HFFc6 (cell line): ENCODE results near the gene RAD51. TPM values are rescaled to one million over a fixed set of nuclear protein-coding genes. Genes with fewer than 3 reads are reported as not detected.

ENCODE experiments used
- DNase-seq: peaks from one replicate; pipeline ENCODE4 v3.0.0-alpha.2; 2018
- H3K27ac Mint-ChIP-seq: 2 replicates; pipeline ENCODE4 v1.8.0; 2020; ENCODE audit warnings: mild to moderate bottlenecking, mixed read lengths
- H3K27me3 Mint-ChIP-seq: 2 replicates; pipeline ENCODE4 v1.8.0; 2021; ENCODE audit warnings: mild to moderate bottlenecking, moderate library complexity, mixed read lengths; ENCODE audit not compliant: insufficient read depth
- H3K36me3 Mint-ChIP-seq: 2 replicates; pipeline ENCODE4 v1.8.0; 2021; ENCODE audit warnings: low read depth, mixed read lengths
- H3K4me1 Mint-ChIP-seq: 2 replicates; pipeline ENCODE4 v1.8.0; 2020; ENCODE audit warnings: low read depth, mixed read lengths
- H3K4me3 Mint-ChIP-seq: 2 replicates; pipeline ENCODE4 v1.8.0; 2020; ENCODE audit warnings: mild to moderate bottlenecking, moderate library complexity, mixed read lengths
- H3K9me3 Mint-ChIP-seq: 2 replicates; pipeline ENCODE4 v1.8.0; 2020; ENCODE audit warnings: mild to moderate bottlenecking, mixed read lengths
- CTCF ChIP-seq: fragments of 200-600 bp; sonication (generic); IDR thresholded peaks from 2 replicates; pipeline ENCODE4 v1.5.0; 2021; ENCODE audit warnings: antibody characterized with exemption, mild to moderate bottlenecking
- total RNA-seq, 6 experiments: library from RNA; stranded (reverse); fragmentation: NEBNext Ultra II Directional; extraction: Animal tissue kit (Norgen Biotek cat#: 25700); gene quantifications; 2 replicates in 1 of 6; 3 replicates in 5 of 6; pipeline ENCODE4 v1.2.3, GENCODE V29; 2021

The RAD51 gene
- total RNA-seq, 6 experiments from 2014 or later: 8.2 to 15.9 (median 12.1) TPM

DNA sequence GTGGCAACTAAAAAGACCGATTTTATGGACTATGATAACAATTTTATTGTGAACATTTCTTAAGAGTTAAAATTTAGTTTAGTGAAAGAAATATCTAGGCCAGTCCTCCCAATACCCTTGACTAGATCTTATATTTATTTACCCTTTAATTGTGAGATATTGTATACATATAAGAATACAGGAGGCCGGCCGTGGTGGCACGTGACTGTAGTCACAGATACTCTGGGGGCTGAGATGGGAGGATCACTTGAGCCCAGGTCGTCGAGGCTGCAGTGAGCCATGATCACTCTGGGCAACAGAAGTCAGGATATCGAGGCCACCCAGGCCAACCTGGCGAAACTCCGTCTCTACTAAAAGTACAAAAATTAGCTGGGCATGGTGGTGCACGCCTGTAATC is 60.8 kb downstream of the RAD51 start:
- peaks cover 4% of the 10 kb centered on the region; the same call in 1 of the 2 replicates for H3K27me3 Mint-ChIP-seq
- peaks cover 4% of the 10 kb centered on the region; the same call in 1 of the 2 replicates for H3K36me3 Mint-ChIP-seq
- no peak for TF ChIP-seq CTCF
- no peak for DNase-seq
- H3K9me3 Mint-ChIP-seq: no peaks in the 10 kb centered on the region
- H3K4me3 Mint-ChIP-seq: peak overlapping the region; percentile 93
- peaks cover 29% of the 10 kb centered on the region for H3K4me1 Mint-ChIP-seq
- peak overlapping the region; percentile 96 for H3K27ac Mint-ChIP-seq

DNA sequence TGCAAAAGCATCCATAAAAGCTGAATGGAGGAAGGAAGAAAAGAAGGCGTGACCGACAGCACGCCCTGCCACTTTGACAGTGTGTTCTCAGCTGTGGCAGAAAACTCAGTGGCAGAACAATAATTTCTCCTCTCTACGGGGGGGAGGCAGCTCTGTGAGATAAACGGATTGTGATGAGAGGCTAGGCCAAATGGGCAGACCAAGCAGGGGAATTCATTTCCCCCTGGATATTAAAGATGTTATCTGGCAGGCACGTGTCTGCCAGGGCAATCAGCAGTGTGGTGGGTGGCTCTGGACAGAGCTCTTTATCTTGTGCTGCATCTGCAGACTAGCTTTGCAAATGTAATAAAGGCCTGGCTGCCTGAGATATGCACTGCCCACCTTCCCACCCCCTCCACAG is 62.0 kb downstream of the RAD51 start:
- TF ChIP-seq CTCF: no peak
- DNase-seq: no peak
- Mint-ChIP-seq H3K27me3 (peaks cover 3% of the 10 kb centered on the region), H3K4me3 (peak overlapping the region; percentile 16; the same call in 1 of the 2 replicates), H3K4me1 (peaks cover 29% of the 10 kb centered on the region), H3K27ac (no peak overlapping the region), H3K9me3 (no peaks in the 10 kb centered on the region), H3K36me3 (no peaks in the 10 kb centered on the region; the same call in 1 of the 2 replicates)

DNA sequence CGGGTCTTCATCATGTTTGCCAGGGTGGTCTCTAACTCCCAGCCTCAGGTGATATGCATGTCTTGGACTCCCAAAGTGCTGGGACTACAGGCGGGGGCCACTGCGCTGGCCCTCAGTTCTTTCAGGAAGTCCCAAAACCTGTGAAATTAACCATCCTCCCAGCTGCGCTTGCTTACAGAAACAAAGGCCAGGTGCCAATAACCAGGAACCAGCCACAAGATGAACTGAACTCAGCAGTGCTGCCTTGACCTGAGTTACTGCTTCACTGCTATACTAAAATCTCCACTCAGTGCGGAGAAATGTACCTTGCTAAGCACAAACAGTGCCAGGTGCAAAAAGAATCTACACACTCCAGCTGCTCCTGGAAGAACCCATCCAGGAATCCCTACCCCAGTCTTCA is 65.0 kb downstream of the RAD51 start:
- H3K27me3 Mint-ChIP-seq: peaks cover 3% of the 10 kb centered on the region
- no peaks in the 10 kb centered on the region for H3K36me3 Mint-ChIP-seq
- H3K4me3 Mint-ChIP-seq: no peak overlapping the region
- TF ChIP-seq CTCF: no peak
- peaks cover 21% of the 10 kb centered on the region for H3K4me1 Mint-ChIP-seq
- no peaks in the 10 kb centered on the region for H3K9me3 Mint-ChIP-seq
- H3K27ac Mint-ChIP-seq: no peak overlapping the region
- DNase-seq: no peak

DNA sequence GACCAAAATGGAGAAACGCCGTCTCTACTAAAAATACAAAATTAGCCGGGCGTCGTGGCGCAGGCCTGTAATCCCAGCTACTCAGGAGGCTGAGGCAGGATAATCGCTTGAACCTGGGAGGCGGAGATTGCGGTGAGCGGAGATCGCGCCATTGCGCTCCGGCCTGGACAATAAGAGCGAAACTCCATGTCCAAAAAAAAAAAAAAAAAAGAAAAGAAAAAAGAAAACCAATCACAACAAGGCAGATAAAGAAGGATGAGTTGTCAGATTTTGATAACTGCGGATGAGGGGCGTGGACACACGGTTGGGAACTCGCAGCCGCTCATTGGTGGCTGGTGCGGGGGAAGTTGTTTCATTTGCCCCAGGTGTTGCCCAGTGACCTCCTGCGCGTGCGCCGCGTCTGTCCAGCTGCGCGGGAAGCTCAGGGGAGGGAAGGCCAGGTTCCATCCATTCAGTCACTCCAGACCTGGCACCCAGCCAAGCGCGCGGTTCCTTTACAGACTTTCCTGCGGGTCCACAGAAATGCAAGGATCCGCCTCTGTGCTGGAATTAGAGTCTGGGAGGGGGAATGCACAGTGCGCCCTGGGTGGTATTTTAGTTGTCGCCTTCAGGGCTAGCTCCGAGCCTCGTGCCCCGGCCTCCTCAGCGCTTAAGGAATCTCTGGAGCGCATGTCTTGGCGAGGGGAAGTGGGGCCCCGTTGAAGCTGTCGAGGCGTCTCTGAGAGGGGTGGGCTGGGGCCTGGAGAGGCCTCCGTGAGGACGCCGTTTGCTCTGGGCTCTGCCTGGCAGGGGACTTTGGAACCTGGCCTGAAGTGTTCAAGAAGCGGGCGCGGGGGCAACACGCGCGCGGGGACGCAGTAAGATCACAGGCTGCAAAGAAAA is 68.2 kb downstream of the RAD51 start:
- Mint-ChIP-seq H3K27ac (peak overlapping the region; percentile 56), H3K9me3 (no peaks in the 10 kb centered on the region), H3K4me3 (peak overlapping the region; percentile 85), H3K27me3 (peaks cover 3% of the 10 kb centered on the region), H3K4me1 (peaks cover 39% of the 10 kb centered on the region), H3K36me3 (no peaks in the 10 kb centered on the region)
- DNase-seq: no peak
- no peak for TF ChIP-seq CTCF

DNA sequence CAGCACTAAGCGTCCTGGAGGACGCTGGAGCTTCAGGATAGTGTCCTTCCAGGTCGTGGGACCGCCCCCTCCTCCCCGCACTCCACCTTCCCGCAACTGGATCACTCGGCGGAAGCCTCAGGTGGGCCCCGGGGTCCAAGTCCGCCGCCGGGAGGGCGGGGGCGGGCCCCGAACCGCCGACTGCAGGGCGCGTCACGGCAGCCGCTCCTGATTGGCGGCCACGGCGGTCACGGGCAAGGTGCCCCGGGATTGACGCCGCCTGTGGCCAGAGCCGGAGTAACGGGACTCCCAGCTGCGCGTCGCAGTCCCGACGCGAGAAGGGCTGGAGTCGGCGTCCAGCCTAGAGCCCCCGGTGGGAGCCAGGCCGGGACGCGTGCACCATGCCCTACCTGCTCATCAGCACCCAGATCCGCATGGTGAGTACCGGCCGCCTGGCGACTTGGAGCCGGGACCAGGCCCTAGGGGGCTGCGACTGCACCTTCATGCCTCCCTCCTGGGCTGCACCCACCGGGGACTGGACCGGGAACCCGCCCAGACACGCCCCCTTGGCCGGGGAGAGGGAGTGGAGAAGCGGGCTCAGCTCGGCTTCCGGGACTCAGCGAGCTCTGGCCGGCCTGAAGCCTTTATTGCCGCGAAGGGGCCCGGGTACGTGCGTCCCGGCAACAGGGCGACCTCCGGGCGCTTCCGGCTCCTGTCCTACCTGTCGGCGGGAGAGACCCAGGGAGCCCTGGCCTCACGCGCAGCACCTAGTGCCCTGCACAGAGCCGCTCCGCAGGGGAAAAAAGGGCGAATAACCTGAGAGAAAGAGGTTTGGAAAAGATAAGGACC is 69.0 kb downstream of the RAD51 start, which contains the start of gene GCHFR:
GCHFR (plus strand) TSS at position 268 of the 828 bp plus-strand sequence; CDS start at position 381, 113 bp downstream.
- peak; percentile 44 for DNase-seq
- Mint-ChIP-seq H3K27ac (peak within 1 kb of the TSS; percentile 56), H3K4me3 (peak within 1 kb of the TSS; percentile 85)

More for the DNA sequence above, 69.0 kb downstream of the RAD51 start, which contains the start of gene GCHFR:
- peaks cover 3% of the 10 kb centered on the region for H3K27me3 Mint-ChIP-seq
- H3K36me3 Mint-ChIP-seq: no peaks in the 10 kb centered on the region
- no peaks in the 10 kb centered on the region for H3K9me3 Mint-ChIP-seq
- peak; percentile 71 for TF ChIP-seq CTCF
- H3K4me1 Mint-ChIP-seq: peaks cover 39% of the 10 kb centered on the region
